ENCODE data around the gene CAMK2G. TPM values are rescaled to one million over a fixed set of nuclear protein-coding genes. Genes with fewer than 3 reads are reported as not detected.

Gene CAMK2G
- total RNA-seq, 2 donors from 2014 or later, result 41.9 to 47.8 TPM

- Histone ChIP-seq H3K9me3 (no peaks in the 10 kb centered on the region), H3K4me3 (no peak overlapping the region), H3K36me3 (no peaks in the 10 kb centered on the region), H3K4me1 (replicated peaks) (no peaks in the 10 kb centered on the region), H3K27me3 (replicated peaks; ENCODE audit: insufficient read depth) (no peaks in the 10 kb centered on the region), H3K27ac (no peak overlapping the region)
- intact Hi-C loops (cut with DNase I), result no loop called here
- no peak for DNase-seq (ENCODE audit: low spot score)
- 97% methylated on average over 3 of the region's 3 CpGs for WGBS
- TF ChIP-seq POLR2A (IDR thresholded peaks at IDR 0.05) (no peak), CTCF (IDR thresholded peaks at IDR 0.05) (no peak), POLR2AphosphoS5 (IDR thresholded peaks at IDR 0.05) (no peak)
Observed at GRCh38 chr10:73917566-73918305, 43.4 kb upstream of the CAMK2G start.

- Histone ChIP-seq H3K4me3 (no peak overlapping the region), H3K9me3 (no peaks in the 10 kb centered on the region), H3K4me1 (replicated peaks) (no peaks in the 10 kb centered on the region), H3K27me3 (replicated peaks; ENCODE audit: insufficient read depth) (no peaks in the 10 kb centered on the region), H3K36me3 (no peaks in the 10 kb centered on the region), H3K27ac (no peak overlapping the region)
- no peak for DNase-seq (ENCODE audit: low spot score)
- TF ChIP-seq POLR2AphosphoS5 (IDR thresholded peaks at IDR 0.05) (no peak), POLR2A (IDR thresholded peaks at IDR 0.05) (no peak), CTCF (IDR thresholded peaks at IDR 0.05) (no peak)
- intact Hi-C loops (cut with DNase I), result no loop called here
- WGBS, result 66% methylated on average over 5 of the region's 5 CpGs
Observed at GRCh38 chr10:73916761-73917470, 42.6 kb upstream of the CAMK2G start.

GRCh38 chr10:73915206-73915851 lies 41.0 kb upstream of the CAMK2G start:
- no peaks in the 10 kb centered on the region for H3K36me3 ChIP-seq
- H3K9me3 ChIP-seq, result no peaks in the 10 kb centered on the region
- H3K27me3 ChIP-seq (replicated peaks; ENCODE audit: insufficient read depth), result no peaks in the 10 kb centered on the region
- no peak overlapping the region for H3K4me3 ChIP-seq
- no peak for TF ChIP-seq POLR2AphosphoS5 (IDR thresholded peaks at IDR 0.05)
- TF ChIP-seq CTCF (IDR thresholded peaks at IDR 0.05), result no peak
- no peak for TF ChIP-seq POLR2A (IDR thresholded peaks at IDR 0.05)
- intact Hi-C loops (cut with DNase I), result no loop called here
- no peaks in the 10 kb centered on the region for H3K4me1 ChIP-seq (replicated peaks)
- WGBS, result 59% methylated on average over 8 of the region's 8 CpGs
- no peak overlapping the region for H3K27ac ChIP-seq
- no peak for DNase-seq (ENCODE audit: low spot score)

GRCh38 chr10:73914036-73914435 lies 39.7 kb upstream of the CAMK2G start:
- Histone ChIP-seq H3K27me3 (replicated peaks; ENCODE audit: insufficient read depth) (no peaks in the 10 kb centered on the region), H3K4me1 (replicated peaks) (no peaks in the 10 kb centered on the region), H3K36me3 (no peaks in the 10 kb centered on the region), H3K9me3 (no peaks in the 10 kb centered on the region), H3K27ac (no peak overlapping the region), H3K4me3 (no peak overlapping the region)
- intact Hi-C loops (cut with DNase I), result no loop called here
- TF ChIP-seq CTCF (IDR thresholded peaks at IDR 0.05) (no peak), POLR2AphosphoS5 (IDR thresholded peaks at IDR 0.05) (no peak), POLR2A (IDR thresholded peaks at IDR 0.05) (no peak)
- DNase-seq (ENCODE audit: low spot score), result no peak
- 84% methylated on average over 10 of the region's 10 CpGs for WGBS
